ENCODE data around the gene RAB3A. TPM values are rescaled to one million over a fixed set of nuclear protein-coding genes. Genes with fewer than 3 reads are reported as not detected.

Gene RAB3A
- total and polyA plus RNA-seq, 2 donors (not counting 3 experiments of a cell fraction or from before 2014, with no cell fraction given): 0.88 to 0.90 TPM

DNA sequence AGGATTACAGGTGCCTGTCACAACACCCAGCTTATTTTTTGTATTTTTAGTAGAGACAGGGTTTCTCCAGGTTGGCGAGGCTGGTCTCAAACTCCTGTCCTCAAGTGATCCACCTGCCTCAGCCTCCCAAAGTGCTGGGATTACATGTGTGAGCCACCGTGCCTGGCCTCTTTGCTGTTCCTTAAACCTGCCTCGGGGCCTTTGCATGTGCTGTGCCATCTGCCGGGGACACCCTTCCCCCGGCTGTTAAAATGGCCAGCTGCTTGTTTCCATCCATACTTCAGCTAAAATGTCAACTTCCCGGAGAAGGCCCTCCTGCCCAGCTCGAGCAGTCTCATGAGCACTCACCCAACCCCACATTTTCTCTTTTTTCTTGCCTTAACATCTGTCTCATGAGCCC lies 41.5 kb upstream of the RAB3A start:
- Histone ChIP-seq H3K9ac (replicated peaks; ENCODE audit: extremely low read depth, insufficient read depth, low read length) (no peak overlapping the region), H4K20me1 (replicated peaks; ENCODE audit: control insufficient read depth, extremely low read depth, insufficient read depth, low read length) (no peaks in the 10 kb centered on the region), H3K4me3 (replicated peaks in 1 of 3; ENCODE audit: insufficient read depth in 1 of 3, low read depth in 1 of 3, low read length in 3 of 3) (no peak overlapping the region), H3K4me1 (ENCODE audit: control insufficient read depth, extremely low read depth, insufficient read depth, low read length) (no peaks in the 10 kb centered on the region), H2AFZ (ENCODE audit: low read depth, low read length) (no peak overlapping the region), H3K36me3 (ENCODE audit: control insufficient read depth in 2 of 2, extremely low read depth in 1 of 2, insufficient read depth in 2 of 2, low read length in 2 of 2) (no peaks in the 10 kb centered on the region), H3K9me1 (replicated peaks; ENCODE audit: control insufficient read depth, extremely low read depth, insufficient read depth, low read length) (no peaks in the 10 kb centered on the region), H3K27ac (ENCODE audit: insufficient read depth, low read depth, low read length) (no peak overlapping the region), H3K9me3 (replicated peaks; ENCODE audit: control insufficient read depth, insufficient read depth, low read length) (no peaks in the 10 kb centered on the region), H3K27me3 (ENCODE audit: control insufficient read depth in 2 of 2, insufficient read depth in 2 of 2, low read length in 2 of 2) (no peaks in the 10 kb centered on the region), H3K4me2 (ENCODE audit: insufficient read depth, low read length) (no peak overlapping the region), H3K79me2 (ENCODE audit: control insufficient read depth, insufficient read depth, low read length) (no peaks in the 10 kb centered on the region)
- CTCF ChIA-PET: interaction anchor here (1.1 to 2.2 kb wide), 4 partner anchors 31 to 132 kb away, joined by 3 to 20 read pairs (median 6); no protein-coding TSS in a partner anchor
- TF ChIP-seq MYC (IDR thresholded peaks at IDR 0.05; ENCODE audit: low read depth, low read length) (no peak), GATA2 (IDR thresholded peaks at IDR 0.05; ENCODE audit: insufficient read depth, insufficient read length, low read depth, low read length) (no peak), FOS (IDR thresholded peaks at IDR 0.05; ENCODE audit: borderline replicate concordance, insufficient read depth, low read length) (no peak), JUN (IDR thresholded peaks at IDR 0.05; ENCODE audit: borderline replicate concordance, insufficient read depth, insufficient read length, low read depth) (no peak), POLR2A (IDR thresholded peaks at IDR 0.05; ENCODE audit: low read depth, low read length) (no peak), POLR2AphosphoS5 (IDR thresholded peaks at IDR 0.05; ENCODE audit: insufficient read depth, low read depth, low read length) (no peak), EZH2 (IDR thresholded peaks at IDR 0.05; ENCODE audit: borderline replicate concordance, low read depth, low read length, severe bottlenecking) (no peak)
- TF ChIP-seq, protein P1, sequence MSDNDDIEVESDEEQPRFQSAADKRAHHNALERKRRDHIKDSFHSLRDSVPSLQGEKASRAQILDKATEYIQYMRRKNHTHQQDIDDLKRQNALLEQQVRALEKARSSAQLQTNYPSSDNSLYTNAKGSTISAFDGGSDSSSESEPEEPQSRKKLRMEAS (IDR thresholded peaks at IDR 0.05; ENCODE audit: insufficient read depth, insufficient read length): no peak
- TF ChIP-seq, protein P2, sequence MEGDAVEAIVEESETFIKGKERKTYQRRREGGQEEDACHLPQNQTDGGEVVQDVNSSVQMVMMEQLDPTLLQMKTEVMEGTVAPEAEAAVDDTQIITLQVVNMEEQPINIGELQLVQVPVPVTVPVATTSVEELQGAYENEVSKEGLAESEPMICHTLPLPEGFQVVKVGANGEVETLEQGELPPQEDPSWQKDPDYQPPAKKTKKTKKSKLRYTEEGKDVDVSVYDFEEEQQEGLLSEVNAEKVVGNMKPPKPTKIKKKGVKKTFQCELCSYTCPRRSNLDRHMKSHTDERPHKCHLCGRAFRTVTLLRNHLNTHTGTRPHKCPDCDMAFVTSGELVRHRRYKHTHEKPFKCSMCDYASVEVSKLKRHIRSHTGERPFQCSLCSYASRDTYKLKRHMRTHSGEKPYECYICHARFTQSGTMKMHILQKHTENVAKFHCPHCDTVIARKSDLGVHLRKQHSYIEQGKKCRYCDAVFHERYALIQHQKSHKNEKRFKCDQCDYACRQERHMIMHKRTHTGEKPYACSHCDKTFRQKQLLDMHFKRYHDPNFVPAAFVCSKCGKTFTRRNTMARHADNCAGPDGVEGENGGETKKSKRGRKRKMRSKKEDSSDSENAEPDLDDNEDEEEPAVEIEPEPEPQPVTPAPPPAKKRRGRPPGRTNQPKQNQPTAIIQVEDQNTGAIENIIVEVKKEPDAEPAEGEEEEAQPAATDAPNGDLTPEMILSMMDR (IDR thresholded peaks at IDR 0.05; ENCODE audit: extremely low read depth in 1 of 2, insufficient read depth in 1 of 2, low read depth in 1 of 2, low read length in 2 of 2): no peak
- dilution Hi-C loops (cut with MboI; ENCODE audit: extremely low pct_ligation_motif_present, low sequenced_read_pairs) (no loop called here), intact Hi-C loops (cut with micrococcal nuclease) (no loop called here)
- BruUV-seq (replicated peaks): no TSS peak
- POLR2A ChIA-PET: no interaction called here
- FAIRE-seq (no peak), DNase-seq (ENCODE audit: low read depth, low spot score) (no peak)
